ENCODE measurements around the gene NLRP6.
A peak's percentile ranks its signal among the peaks of the same experiment; 100 is the strongest.
"Not testable (repeated sequence)": the region's sequence is repeated elsewhere in the genome, so short reads cannot be mapped to it uniquely, and the experiment has no call there.

NLRP6 gene

DNA sequence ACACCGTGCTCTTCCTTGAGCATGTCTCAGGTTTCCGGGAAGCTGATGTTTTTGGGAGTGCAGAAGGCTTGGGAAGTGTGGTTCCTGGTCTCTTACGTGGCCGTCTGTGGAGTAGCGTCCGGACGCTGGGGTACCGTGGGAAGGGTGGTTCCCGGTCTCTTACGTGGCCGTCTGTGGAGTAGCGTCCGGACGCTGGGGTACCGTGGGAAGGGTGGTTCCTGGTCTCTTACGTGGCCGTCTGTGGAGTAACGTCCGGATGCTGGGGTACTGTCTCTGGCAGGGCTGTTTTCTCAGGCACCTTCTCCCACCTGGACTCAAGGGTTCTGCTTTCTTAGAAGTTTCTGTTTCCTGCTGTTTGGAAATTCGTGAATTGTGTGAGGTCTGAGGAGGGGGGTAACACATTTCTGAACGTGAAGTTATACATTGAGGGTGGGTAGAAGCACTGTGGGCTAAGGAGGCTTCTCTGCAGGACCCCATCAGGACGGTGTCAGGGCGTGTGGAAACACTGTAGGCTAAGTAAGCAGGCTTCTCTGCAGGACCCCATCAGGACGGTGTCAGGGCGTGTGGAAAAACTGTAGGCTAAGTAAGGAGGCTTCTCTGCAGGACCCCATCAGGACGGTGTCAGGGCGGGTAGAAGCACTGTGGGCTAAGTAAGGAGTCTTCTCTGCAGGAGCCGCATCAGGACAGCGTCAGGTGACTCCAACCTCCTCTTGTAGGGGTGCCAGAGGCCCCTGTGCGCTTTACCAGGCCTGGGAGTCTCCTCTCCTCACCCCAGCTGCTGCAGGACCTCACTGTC lies 47.8 kb downstream of the NLRP6 start:
- H3K36me3 Mint-ChIP-seq (ENCODE audit: low read depth): no peaks in the 10 kb centered on the region
- DNase-seq (no peak), ATAC-seq (peak; percentile 15)
- peaks cover 73% of the 10 kb centered on the region for H3K4me1 Mint-ChIP-seq
- peaks cover 2% of the 10 kb centered on the region for H3K27me3 Mint-ChIP-seq
- no peaks in the 10 kb centered on the region for H3K9me3 Mint-ChIP-seq
- peak overlapping the region; percentile 87 for H3K27ac Mint-ChIP-seq
- H3K4me3 Mint-ChIP-seq: peak overlapping the region; percentile 64

- no peaks in the 10 kb centered on the region for H3K36me3 Mint-ChIP-seq (ENCODE audit: low read depth)
- H3K27ac Mint-ChIP-seq: peak overlapping the region; percentile 87
- DNase-seq (no peak), ATAC-seq (no peak)
- H3K9me3 Mint-ChIP-seq: no peaks in the 10 kb centered on the region
- H3K4me3 Mint-ChIP-seq: peak overlapping the region; percentile 64
- H3K27me3 Mint-ChIP-seq: peaks cover 2% of the 10 kb centered on the region
- H3K4me1 Mint-ChIP-seq: peaks cover 78% of the 10 kb centered on the region
Measured at GRCh38 chr11:326592-326841, 48.3 kb downstream of the NLRP6 start.

GRCh38 chr11:326842-327580 lies 48.8 kb downstream of the NLRP6 start:
- no peaks in the 10 kb centered on the region for H3K36me3 Mint-ChIP-seq (ENCODE audit: low read depth)
- peaks cover 83% of the 10 kb centered on the region for H3K4me1 Mint-ChIP-seq
- H3K9me3 Mint-ChIP-seq: no peaks in the 10 kb centered on the region
- DNase-seq (peak; percentile 81), ATAC-seq (peak; percentile 57)
- H3K4me3 Mint-ChIP-seq: peak overlapping the region; percentile 64
- peaks cover 2% of the 10 kb centered on the region for H3K27me3 Mint-ChIP-seq
- H3K27ac Mint-ChIP-seq: peak overlapping the region; percentile 87

GRCh38 chr11:327581-327923 lies 49.3 kb downstream of the NLRP6 start:
- Mint-ChIP-seq H3K4me3 (peak overlapping the region; percentile 64), H3K36me3 (ENCODE audit: low read depth) (no peaks in the 10 kb centered on the region), H3K9me3 (no peaks in the 10 kb centered on the region), H3K27me3 (peaks cover 2% of the 10 kb centered on the region), H3K4me1 (peaks cover 85% of the 10 kb centered on the region), H3K27ac (peak overlapping the region; percentile 87)
- no peak for ATAC-seq
- no peak for DNase-seq

GRCh38 chr11:328012-328411 lies 49.8 kb downstream of the NLRP6 start:
- Mint-ChIP-seq H3K27me3 (peaks cover 2% of the 10 kb centered on the region), H3K36me3 (ENCODE audit: low read depth) (no peaks in the 10 kb centered on the region), H3K9me3 (no peaks in the 10 kb centered on the region), H3K4me1 (peaks cover 88% of the 10 kb centered on the region), H3K27ac (no peak overlapping the region), H3K4me3 (no peak overlapping the region)
- DNase-seq: no peak
- ATAC-seq: no peak

DNA sequence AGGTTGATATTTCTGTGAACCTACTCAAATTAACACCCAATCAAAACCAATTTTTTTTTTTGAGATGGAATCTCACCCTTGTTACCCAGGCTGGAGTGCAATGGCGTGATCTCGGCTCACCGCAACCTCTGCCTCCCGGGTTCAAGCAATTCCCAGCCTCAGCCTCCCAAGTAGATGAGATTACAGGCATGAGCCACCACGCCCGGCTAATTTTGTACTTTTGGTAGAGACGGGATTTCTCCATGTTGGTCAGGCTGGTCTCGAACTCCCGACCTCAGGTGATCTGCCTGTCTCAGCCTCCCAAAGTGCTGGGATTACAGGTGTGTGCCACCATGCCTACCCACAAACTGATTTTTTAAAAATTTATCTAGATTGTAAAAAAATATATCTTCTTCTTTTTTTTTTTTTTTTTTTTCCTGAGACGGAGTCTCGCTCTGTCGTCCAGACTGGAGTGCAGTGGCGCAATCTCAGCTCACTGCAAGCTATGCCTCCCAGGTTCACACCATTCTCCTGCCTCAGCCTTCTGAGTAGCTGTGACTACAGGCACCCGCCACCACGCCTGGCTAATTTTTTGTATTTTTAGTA lies 50.4 kb downstream of the NLRP6 start:
- not testable (repeated sequence) for H3K36me3 Mint-ChIP-seq (ENCODE audit: low read depth); H3K4me3 Mint-ChIP-seq; H3K9me3 Mint-ChIP-seq; ATAC-seq; H3K27me3 Mint-ChIP-seq; H3K27ac Mint-ChIP-seq; DNase-seq
- peaks cover 85% of the 10 kb centered on the region for H3K4me1 Mint-ChIP-seq

DNA sequence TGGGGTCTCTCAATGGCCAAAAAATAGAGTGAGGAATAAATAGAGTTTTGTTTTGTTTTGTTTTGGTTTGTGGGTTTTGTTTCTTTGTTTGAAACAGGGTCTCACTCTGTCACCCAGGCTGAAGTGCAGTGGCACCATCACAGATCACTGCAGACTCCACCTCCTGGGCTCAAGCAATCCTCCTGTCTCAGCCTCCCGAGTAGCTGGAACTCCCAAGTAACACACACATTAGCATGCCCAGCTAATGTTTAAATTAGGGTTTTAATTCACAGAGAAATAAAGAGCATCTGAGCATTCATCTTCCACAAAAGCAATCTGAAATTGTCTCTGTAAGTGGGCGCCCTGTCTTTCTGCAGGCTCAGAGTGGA lies 51.7 kb downstream of the NLRP6 start:
- peak overlapping the region; percentile 62 for H3K4me3 Mint-ChIP-seq
- peaks cover 2% of the 10 kb centered on the region for H3K27me3 Mint-ChIP-seq
- H3K4me1 Mint-ChIP-seq: peaks cover 78% of the 10 kb centered on the region
- H3K36me3 Mint-ChIP-seq (ENCODE audit: low read depth): no peaks in the 10 kb centered on the region
- DNase-seq: no peak
- H3K27ac Mint-ChIP-seq: peak overlapping the region; percentile 75
- no peak for ATAC-seq
- H3K9me3 Mint-ChIP-seq: no peaks in the 10 kb centered on the region

GRCh38 chr11:330307-330693 lies 52.1 kb downstream of the NLRP6 start:
- Mint-ChIP-seq H3K4me3 (no peak overlapping the region), H3K4me1 (peaks cover 76% of the 10 kb centered on the region)
- no peak for ATAC-seq

DNA sequence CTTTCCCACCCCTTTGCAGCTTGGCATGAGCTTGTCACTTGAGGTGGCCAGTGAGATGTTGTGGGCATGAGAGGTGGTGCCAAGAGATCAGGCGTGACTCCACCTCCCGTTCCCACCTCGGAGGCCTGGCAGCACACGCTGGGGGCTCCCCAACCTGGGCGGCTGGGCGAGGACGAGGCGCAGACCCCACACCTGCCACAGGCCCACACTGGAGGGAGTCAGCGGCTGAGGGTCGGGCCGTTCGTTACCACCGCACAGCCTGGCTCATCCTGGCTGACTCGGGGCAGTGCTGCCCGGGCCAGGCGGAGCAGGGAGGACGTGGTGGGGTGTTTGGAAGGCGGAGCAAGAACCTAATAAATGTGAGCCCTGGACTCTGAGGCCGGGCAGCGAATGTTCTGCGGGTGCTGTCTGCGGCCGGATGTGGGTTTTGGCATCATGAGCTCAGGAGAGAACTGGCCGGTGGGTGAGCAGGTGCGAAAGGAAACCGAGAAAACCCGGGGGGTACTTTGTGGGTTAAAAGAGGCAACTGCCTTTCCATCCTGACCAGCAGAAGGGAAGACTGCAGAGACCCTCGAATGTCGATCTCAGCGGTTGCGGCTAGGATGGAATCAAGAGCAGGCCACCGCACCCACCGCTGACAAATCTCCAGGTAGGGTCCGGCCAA lies 52.6 kb downstream of the NLRP6 start:
- peak; percentile 55 for DNase-seq
- H3K27ac Mint-ChIP-seq: peak overlapping the region; percentile 75
- ATAC-seq: no peak
- H3K4me1 Mint-ChIP-seq: peaks cover 76% of the 10 kb centered on the region
- no peaks in the 10 kb centered on the region for H3K9me3 Mint-ChIP-seq
- H3K36me3 Mint-ChIP-seq (ENCODE audit: low read depth): no peaks in the 10 kb centered on the region
- H3K27me3 Mint-ChIP-seq: peaks cover 2% of the 10 kb centered on the region
- H3K4me3 Mint-ChIP-seq: peak overlapping the region; percentile 23

More at GRCh38 chr11:330307-330693, 52.1 kb downstream of the NLRP6 start:
- H3K27me3 Mint-ChIP-seq: peaks cover 2% of the 10 kb centered on the region
- no peaks in the 10 kb centered on the region for H3K9me3 Mint-ChIP-seq
- no peak for DNase-seq
- H3K36me3 Mint-ChIP-seq (ENCODE audit: low read depth): no peaks in the 10 kb centered on the region
- peak overlapping the region; percentile 75 for H3K27ac Mint-ChIP-seq

- DNase-seq: no peak
- ATAC-seq: no peak
- H3K27ac Mint-ChIP-seq: peak overlapping the region; percentile 75
- H3K36me3 Mint-ChIP-seq (ENCODE audit: low read depth): no peaks in the 10 kb centered on the region
- H3K9me3 Mint-ChIP-seq: no peaks in the 10 kb centered on the region
- peak overlapping the region; percentile 23 for H3K4me3 Mint-ChIP-seq
- H3K4me1 Mint-ChIP-seq: peaks cover 76% of the 10 kb centered on the region
- peaks cover 2% of the 10 kb centered on the region for H3K27me3 Mint-ChIP-seq
Measured at GRCh38 chr11:331358-332060, 53.3 kb downstream of the NLRP6 start.

GRCh38 chr11:332651-333480 lies 54.7 kb downstream of the NLRP6 start:
- Mint-ChIP-seq H3K4me1 (peaks cover 68% of the 10 kb centered on the region), H3K27ac (no peak overlapping the region), H3K9me3 (no peaks in the 10 kb centered on the region), H3K4me3 (no peak overlapping the region), H3K36me3 (ENCODE audit: low read depth) (no peaks in the 10 kb centered on the region), H3K27me3 (peaks cover 2% of the 10 kb centered on the region)
- DNase-seq: no peak
- ATAC-seq: no peak

DNA sequence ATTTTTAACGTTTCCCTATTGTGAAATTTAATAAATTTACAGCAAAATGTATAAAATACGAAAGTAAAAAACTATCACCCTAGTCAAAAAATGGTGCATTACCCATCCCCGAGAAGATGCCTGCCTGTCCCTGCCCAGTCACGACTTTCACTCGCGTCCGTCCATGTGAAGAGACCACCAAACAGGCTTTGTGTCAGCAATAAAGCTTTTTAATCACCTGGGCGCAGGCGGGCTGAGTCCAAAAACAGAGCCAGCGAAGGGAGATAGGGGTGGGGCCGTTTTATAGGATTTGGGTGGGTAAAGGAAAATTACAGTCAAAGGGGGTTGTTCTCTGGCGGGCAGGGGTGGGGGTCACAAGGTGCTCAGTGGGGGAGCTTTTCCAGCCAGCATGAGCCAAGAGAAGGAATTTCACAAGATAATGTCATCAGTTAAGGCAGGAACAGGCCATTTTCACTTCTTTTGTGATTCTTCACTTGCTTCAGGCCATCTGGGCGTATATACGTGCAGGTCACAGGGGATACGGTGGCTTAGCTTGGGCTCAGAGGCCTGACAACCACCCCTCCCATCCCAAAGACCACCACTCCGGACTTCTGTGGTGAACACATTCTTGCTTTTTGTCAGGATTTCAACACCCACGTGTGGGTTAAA lies 55.5 kb downstream of the NLRP6 start:
- ATAC-seq; H3K4me3 Mint-ChIP-seq; H3K9me3 Mint-ChIP-seq; DNase-seq; H3K27me3 Mint-ChIP-seq; H3K27ac Mint-ChIP-seq; H3K36me3 Mint-ChIP-seq (ENCODE audit: low read depth): not testable (repeated sequence)
- peaks cover 64% of the 10 kb centered on the region for H3K4me1 Mint-ChIP-seq

GRCh38 chr11:334264-334994 lies 56.2 kb downstream of the NLRP6 start:
- Mint-ChIP-seq H3K36me3 (ENCODE audit: low read depth) (no peaks in the 10 kb centered on the region), H3K27me3 (peaks cover 2% of the 10 kb centered on the region), H3K9me3 (no peaks in the 10 kb centered on the region), H3K4me3 (no peak overlapping the region), H3K27ac (no peak overlapping the region), H3K4me1 (peaks cover 57% of the 10 kb centered on the region)
- ATAC-seq: no peak
- no peak for DNase-seq

Measured in activated naive CD8-positive, alpha-beta T cell treated with anti-CD3 and anti-CD28 coated beads, Interleukin-2, amount 50 U/mL, for 24 hours (primary cell).